Hepatocyte (in vitro differentiated cells): ENCODE data around the gene SIGLEC1. TPM values are rescaled to one million over a fixed set of nuclear protein-coding genes. Genes with fewer than 3 reads are reported as not detected.
A peak's percentile ranks its signal among the peaks of the same experiment; 100 is the strongest.

Experiments used
- DNase-seq: peaks from one replicate; pipeline ENCODE4 v3.0.0-alpha.2; 2016; ENCODE audit warnings: low spot score
- H2AFZ ChIP-seq: fragments of 200-600 bp; sonication (generic); 2 replicates; pipeline ENCODE4 v1.6.0; 2016; ENCODE audit warnings: antibody characterized with exemption, mild to moderate bottlenecking
- H3K27ac ChIP-seq: fragments of 200-600 bp; sonication (generic); 2 replicates; pipeline ENCODE4 v1.5.1; 2016; ENCODE audit warnings: mild to moderate bottlenecking
- H3K27me3 ChIP-seq: fragments of 200-600 bp; sonication (generic); 2 replicates; pipeline ENCODE4 v1.6.1; 2016
- H3K36me3 ChIP-seq: fragments of 200-600 bp; sonication (generic); replicated peaks from 2 replicates; pipeline ENCODE4 v1.5.1; 2016; ENCODE audit warnings: low read depth; ENCODE audit not compliant: insufficient read depth
- H3K4me1 ChIP-seq: fragments of 200-600 bp; sonication (generic); 2 replicates; pipeline ENCODE4 v1.5.1; 2016; ENCODE audit warnings: mild to moderate bottlenecking, moderate library complexity; ENCODE audit not compliant: insufficient read depth
- H3K4me2 ChIP-seq: fragments of 200-600 bp; sonication (generic); 2 replicates; pipeline ENCODE4 v1.6.0; 2016
- H3K4me3 ChIP-seq: fragments of 200-600 bp; sonication (generic); 2 replicates; pipeline ENCODE4 v1.5.1; 2016; ENCODE audit warnings: mild to moderate bottlenecking
- H3K79me2 ChIP-seq: fragments of 200-600 bp; sonication (generic); 2 replicates; pipeline ENCODE4 v1.6.0; 2017; ENCODE audit warnings: mild to moderate bottlenecking
- H3K9me2 ChIP-seq: fragments of 200-600 bp; sonication (generic); replicated peaks from 2 replicates; pipeline ENCODE4 v1.6.0; 2017; ENCODE audit warnings: mild to moderate bottlenecking; ENCODE audit not compliant: insufficient read depth
- H3K9me3 ChIP-seq: fragments of 200-600 bp; sonication (generic); 2 replicates; pipeline ENCODE4 v1.5.1; 2016; ENCODE audit warnings: low read depth, mild to moderate bottlenecking
- H4K20me1 ChIP-seq: fragments of 200-600 bp; sonication (generic); 2 replicates; pipeline ENCODE4 v1.6.0; 2016; ENCODE audit warnings: mild to moderate bottlenecking; ENCODE audit not compliant: insufficient read depth, poor library complexity, severe bottlenecking
- EZH2 ChIP-seq: fragments of 200-600 bp; sonication (generic); IDR thresholded peaks from 2 replicates; pipeline ENCODE4 v1.6.1; 2016; ENCODE audit warnings: antibody characterized with exemption, mild to moderate bottlenecking, borderline replicate concordance
- EZH2phosphoT487 ChIP-seq: fragments of 200-600 bp; sonication (generic); IDR thresholded peaks from one replicate; pipeline ENCODE4 v1.6.1; 2018; ENCODE audit warnings: antibody characterized with exemption, mild to moderate bottlenecking, low read depth, moderate library complexity; ENCODE audit not compliant: unreplicated experiment, severe bottlenecking
- WGBS: methylation state at CpG from one replicate; pipeline ENCODE4 v1.1.6; 2016; ENCODE audit warnings: low lambda C conversion rate; ENCODE audit errors: missing lambda C conversion rate; 5-methylcytosine and 5-hydroxymethylcytosine counted together
- polyA plus RNA-seq: library from polyadenylated mRNA; unstranded; fragments of >200 nt; fragmentation: Nextera tagmentation; extraction: Ambion mirVana; gene quantifications from 2 replicates; pipeline ENCODE4 v1.2.1, GENCODE V29; 2016
- total RNA-seq: library from RNA; depleted of rRNA; stranded (reverse); fragments of >200 nt; gene quantifications from 2 replicates; pipeline ENCODE4 v1.2.3, GENCODE V29; 2014
- TF ChIP-seq, protein P1 (sequence below): fragments of 200-600 bp; sonication (generic); IDR thresholded peaks from 2 replicates; pipeline ENCODE4 v1.5.1; 2016; ENCODE audit warnings: antibody characterized with exemption, mild to moderate bottlenecking; ENCODE audit not compliant: poor library complexity

The SIGLEC1 gene
- total and polyA plus RNA-seq, 2 experiments from 2014 or later, result 0.11 to 0.23 TPM

GRCh38 chr20:3738111-3739053 lies 26.0 kb upstream of the SIGLEC1 start:
- no peak overlapping the region for H3K4me2 ChIP-seq
- H3K27me3 ChIP-seq, result no peaks in the 10 kb centered on the region
- no peak overlapping the region for H3K4me3 ChIP-seq
- no peaks in the 10 kb centered on the region for H3K9me3 ChIP-seq
- WGBS, result 50% methylated on average over 11 of the region's 11 CpGs
- H2AFZ ChIP-seq, result no peak overlapping the region
- H4K20me1 ChIP-seq, result no peaks in the 10 kb centered on the region
- no peaks in the 10 kb centered on the region for H3K36me3 ChIP-seq
- H3K4me1 ChIP-seq, result peaks cover 2% of the 10 kb centered on the region
- no peak for TF ChIP-seq EZH2phosphoT487
- TF ChIP-seq EZH2, result no peak
- TF ChIP-seq, protein P1, sequence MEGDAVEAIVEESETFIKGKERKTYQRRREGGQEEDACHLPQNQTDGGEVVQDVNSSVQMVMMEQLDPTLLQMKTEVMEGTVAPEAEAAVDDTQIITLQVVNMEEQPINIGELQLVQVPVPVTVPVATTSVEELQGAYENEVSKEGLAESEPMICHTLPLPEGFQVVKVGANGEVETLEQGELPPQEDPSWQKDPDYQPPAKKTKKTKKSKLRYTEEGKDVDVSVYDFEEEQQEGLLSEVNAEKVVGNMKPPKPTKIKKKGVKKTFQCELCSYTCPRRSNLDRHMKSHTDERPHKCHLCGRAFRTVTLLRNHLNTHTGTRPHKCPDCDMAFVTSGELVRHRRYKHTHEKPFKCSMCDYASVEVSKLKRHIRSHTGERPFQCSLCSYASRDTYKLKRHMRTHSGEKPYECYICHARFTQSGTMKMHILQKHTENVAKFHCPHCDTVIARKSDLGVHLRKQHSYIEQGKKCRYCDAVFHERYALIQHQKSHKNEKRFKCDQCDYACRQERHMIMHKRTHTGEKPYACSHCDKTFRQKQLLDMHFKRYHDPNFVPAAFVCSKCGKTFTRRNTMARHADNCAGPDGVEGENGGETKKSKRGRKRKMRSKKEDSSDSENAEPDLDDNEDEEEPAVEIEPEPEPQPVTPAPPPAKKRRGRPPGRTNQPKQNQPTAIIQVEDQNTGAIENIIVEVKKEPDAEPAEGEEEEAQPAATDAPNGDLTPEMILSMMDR, result no peak
- no peaks in the 10 kb centered on the region for H3K79me2 ChIP-seq
- no peak overlapping the region for H3K27ac ChIP-seq
- H3K9me2 ChIP-seq, result no peaks in the 10 kb centered on the region
- peak; percentile 3 for DNase-seq

- H2AFZ ChIP-seq, result no peak overlapping the region
- H3K36me3 ChIP-seq, result no peaks in the 10 kb centered on the region
- H3K27me3 ChIP-seq, result peaks cover 3% of the 10 kb centered on the region
- no peaks in the 10 kb centered on the region for H3K79me2 ChIP-seq
- TF ChIP-seq, protein P1, result no peak
- H3K4me1 ChIP-seq, result peaks cover 2% of the 10 kb centered on the region
- no peaks in the 10 kb centered on the region for H3K9me2 ChIP-seq
- H3K4me3 ChIP-seq, result no peak overlapping the region
- no peak overlapping the region for H3K27ac ChIP-seq
- no peaks in the 10 kb centered on the region for H3K9me3 ChIP-seq
- DNase-seq, result peak; percentile 3
- no peak overlapping the region for H3K4me2 ChIP-seq
- no peaks in the 10 kb centered on the region for H4K20me1 ChIP-seq
- 53% methylated on average over 4 of the region's 4 CpGs for WGBS
Measured at GRCh38 chr20:3735768-3736167, 23.4 kb upstream of the SIGLEC1 start.

DNA sequence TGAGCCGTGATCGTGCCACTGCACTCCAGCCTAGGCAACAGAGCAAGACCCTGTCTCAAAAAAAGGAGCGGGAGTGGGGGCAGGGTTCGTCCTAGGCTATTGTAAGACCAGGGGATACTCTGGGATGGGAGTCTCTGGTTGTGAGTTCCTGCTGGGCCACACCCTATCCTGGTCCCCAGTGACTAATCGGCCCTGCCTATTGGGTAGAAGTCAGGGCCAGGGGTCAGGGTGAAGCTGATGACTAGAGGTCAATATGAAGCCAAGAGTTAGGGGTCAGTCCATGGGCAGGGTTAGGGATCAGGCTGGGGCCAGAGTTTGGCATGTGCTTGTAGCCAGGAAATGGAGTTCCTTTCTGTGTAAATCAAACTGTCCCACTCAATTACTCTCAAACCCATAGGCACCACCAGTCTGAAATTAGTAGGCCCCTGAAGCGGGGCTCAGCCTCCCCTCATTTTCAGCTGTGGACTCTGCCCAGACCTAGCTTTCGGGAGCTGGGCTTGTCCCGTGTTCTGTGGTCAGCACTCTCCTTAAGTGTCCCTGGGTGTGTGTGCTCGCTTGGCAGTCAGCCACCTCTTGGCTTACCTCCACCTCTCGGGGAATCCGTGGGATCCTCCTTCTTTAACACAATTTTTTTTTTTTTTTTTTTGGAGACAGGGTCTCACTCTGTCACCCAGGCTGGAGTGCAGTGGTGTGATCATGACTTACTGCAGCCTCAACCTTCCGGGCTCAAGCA lies 21.9 kb upstream of the SIGLEC1 start:
- 70% methylated on average over 12 of the region's 12 CpGs for WGBS
- H3K27me3 ChIP-seq, result peaks cover 3% of the 10 kb centered on the region
- no peak overlapping the region for H2AFZ ChIP-seq
- peaks cover 2% of the 10 kb centered on the region for H3K4me1 ChIP-seq
- H3K36me3 ChIP-seq, result no peaks in the 10 kb centered on the region
- no peak overlapping the region for H3K4me2 ChIP-seq
- H3K9me2 ChIP-seq, result no peaks in the 10 kb centered on the region
- H4K20me1 ChIP-seq, result no peaks in the 10 kb centered on the region
- DNase-seq, result peak; percentile 7
- H3K9me3 ChIP-seq, result no peaks in the 10 kb centered on the region
- H3K4me3 ChIP-seq, result no peak overlapping the region
- TF ChIP-seq EZH2phosphoT487 (no peak), EZH2 (no peak)
- TF ChIP-seq, protein P1, result no peak
- H3K27ac ChIP-seq, result no peak overlapping the region
- H3K79me2 ChIP-seq, result no peaks in the 10 kb centered on the region
